ENCODE data around the gene SCAI. TPM values are rescaled to one million over a fixed set of nuclear protein-coding genes. Genes with fewer than 3 reads are reported as not detected.

SCAI gene
- total RNA-seq, 2 donors from 2014 or later: 14.5 to 16.9 TPM

GRCh38 chr9:124899845-124900244 is 243.5 kb downstream of the SCAI start:
- Mint-ChIP-seq H3K4me3 (no peak overlapping the region), H3K36me3 (ENCODE audit: insufficient read depth in 2 of 2) (peaks cover 7 to 20% of the 10 kb centered on the region in 2 donors), H3K4me1 (ENCODE audit: low read depth) (peaks cover 3% of the 10 kb centered on the region), H3K27ac (no peak overlapping the region), H3K27me3 (ENCODE audit: low read depth) (no peaks in the 10 kb centered on the region), H3K9me3 (no peaks in the 10 kb centered on the region)
- DNase-seq: no peak
- ATAC-seq (replicated peaks in 1 of 2): no peak

GRCh38 chr9:124897570-124898460 is 245.5 kb downstream of the SCAI start:
- peaks cover 7 to 24% of the 10 kb centered on the region in 2 donors for H3K36me3 Mint-ChIP-seq (ENCODE audit: insufficient read depth in 2 of 2)
- no peaks in the 10 kb centered on the region for H3K9me3 Mint-ChIP-seq
- H3K4me1 Mint-ChIP-seq (ENCODE audit: low read depth): peaks cover 6% of the 10 kb centered on the region
- DNase-seq (no peak), ATAC-seq (replicated peaks in 1 of 2) (no peak)
- H3K27ac Mint-ChIP-seq: no peak overlapping the region
- H3K27me3 Mint-ChIP-seq (ENCODE audit: low read depth): no peaks in the 10 kb centered on the region
- H3K4me3 Mint-ChIP-seq: no peak overlapping the region

- Mint-ChIP-seq H3K4me1 (ENCODE audit: low read depth) (peaks cover 6% of the 10 kb centered on the region), H3K9me3 (no peaks in the 10 kb centered on the region), H3K36me3 (ENCODE audit: insufficient read depth in 2 of 2) (peaks cover 7 to 27% of the 10 kb centered on the region in 2 donors), H3K27ac (peak overlapping the region; percentile 5), H3K4me3 (no peak overlapping the region), H3K27me3 (ENCODE audit: low read depth) (no peaks in the 10 kb centered on the region)
- DNase-seq: peak; percentile 44 to 48
- ATAC-seq (replicated peaks in 1 of 2): peak; percentile 66 to 75
Measured at GRCh38 chr9:124894741-124895170, 248.6 kb downstream of the SCAI start.

- Mint-ChIP-seq H3K9me3 (no peaks in the 10 kb centered on the region), H3K27ac (no peak overlapping the region), H3K27me3 (ENCODE audit: low read depth) (no peaks in the 10 kb centered on the region), H3K4me1 (ENCODE audit: low read depth) (peaks cover 6% of the 10 kb centered on the region), H3K36me3 (ENCODE audit: insufficient read depth in 2 of 2) (peaks cover 7 to 31% of the 10 kb centered on the region in 2 donors), H3K4me3 (no peak overlapping the region)
- DNase-seq (no peak), ATAC-seq (replicated peaks in 1 of 2) (no peak)
Measured at GRCh38 chr9:124894035-124894740, 249.1 kb downstream of the SCAI start.

Other genes starting within 250 kb of the SCAI start
- gene GOLGA1, start 202.4 kb downstream of the SCAI start, total RNA-seq: 10 to 100 TPM; 22.5 to 24.0 TPM
- gene PPP6C, start 46.3 kb upstream of the SCAI start, total RNA-seq: 10 to 100 TPM; 38.0 to 41.4 TPM
- gene RABEPK, start 57.0 kb upstream of the SCAI start, total RNA-seq: 10 to 100 TPM; 28.1 to 32.7 TPM
- 100 to 1,000 TPM; 211 to 290 TPM for gene HSPA5, start 97.8 kb upstream of the SCAI start, total RNA-seq
- 10 to 100 TPM; 40.0 to 51.9 TPM for gene GAPVD1, start 118.3 kb upstream of the SCAI start, total RNA-seq

All from activated T-cell treated with anti-CD3 and anti-CD28 coated beads, Interleukin-2, amount 50 U/mL, for 72 hours (primary cell).